ENCODE results near the gene THSD1.

THSD1 gene

GRCh38 chr13:52385870-52386269 lies 20.1 kb downstream of the THSD1 start:
- Histone ChIP-seq H3K18ac (ENCODE audit: low read depth in 1 of 2, low read length in 2 of 2) (no peak overlapping the region), H3K23ac (ENCODE audit: low read length in 2 of 2) (no peak overlapping the region), H4K8ac (ENCODE audit: low read length) (no peak overlapping the region), H4K91ac (ENCODE audit: low read length) (no peak overlapping the region), H3K9ac (ENCODE audit: low read length) (no peak overlapping the region), H3K9me3 (ENCODE audit: control insufficient read depth, low read length) (no peaks in the 10 kb centered on the region), H3K4me1 (ENCODE audit: control insufficient read depth, insufficient read depth, low read depth, low read length) (no peaks in the 10 kb centered on the region), H2BK12ac (ENCODE audit: low read length in 2 of 2) (no peak overlapping the region), H2BK5ac (ENCODE audit: low read depth, low read length, poor library complexity, severe bottlenecking) (no peak overlapping the region), H3K4ac (ENCODE audit: low read depth in 1 of 2, low read length in 2 of 2) (no peak overlapping the region), H2BK120ac (ENCODE audit: low read depth, low read length) (no peak overlapping the region), H2AFZ (ENCODE audit: low read depth, low read length) (no peak overlapping the region), H3K27ac (ENCODE audit: low read length, poor library complexity, severe bottlenecking) (no peak overlapping the region), H2AK5ac (ENCODE audit: low read length, severe bottlenecking) (no peak overlapping the region), H3K79me1 (replicated peaks; ENCODE audit: low read length, poor library complexity, severe bottlenecking) (peaks cover 15% of the 10 kb centered on the region), H2BK15ac (ENCODE audit: low read depth, poor library complexity, severe bottlenecking) (no peak overlapping the region), H3K4me3 (ENCODE audit: insufficient read depth in 1 of 2, low read depth in 1 of 2, low read length in 2 of 2) (no peak overlapping the region), H3K36me3 (ENCODE audit: control insufficient read depth in 1 of 2, insufficient read depth in 2 of 2, low read depth in 1 of 2, low read length in 2 of 2) (peaks cover 0 to 45% of the 10 kb centered on the region in 2 experiments), H3K27me3 (ENCODE audit: control insufficient read depth in 1 of 2, insufficient read depth in 1 of 2, low read length in 2 of 2) (no peaks in the 10 kb centered on the region), H3K4me2 (ENCODE audit: low read length, poor library complexity, severe bottlenecking) (no peak overlapping the region), H3K14ac (ENCODE audit: low read length in 2 of 2) (no peak overlapping the region)
- no peak for DNase-seq
- WGBS = 65% methylated on average over 4 of the region's 4 CpGs

GRCh38 chr13:52383366-52383765 lies 22.6 kb downstream of the THSD1 start:
- H2BK5ac ChIP-seq (ENCODE audit: low read depth, low read length, poor library complexity, severe bottlenecking) = no peak overlapping the region
- peaks cover 2 to 45% of the 10 kb centered on the region in 2 experiments for H3K36me3 ChIP-seq (ENCODE audit: control insufficient read depth in 1 of 2, insufficient read depth in 2 of 2, low read depth in 1 of 2, low read length in 2 of 2)
- H3K4me1 ChIP-seq (ENCODE audit: control insufficient read depth, insufficient read depth, low read depth, low read length) = peaks cover 3% of the 10 kb centered on the region
- H4K8ac ChIP-seq (ENCODE audit: low read length) = no peak overlapping the region
- H3K9me3 ChIP-seq (ENCODE audit: control insufficient read depth, low read length) = no peaks in the 10 kb centered on the region
- H2AK5ac ChIP-seq (ENCODE audit: low read length, severe bottlenecking) = no peak overlapping the region
- H3K27ac ChIP-seq (ENCODE audit: low read length, poor library complexity, severe bottlenecking) = no peak overlapping the region
- 88% methylated on average over 1 of the region's 1 CpG for WGBS
- H3K23ac ChIP-seq (ENCODE audit: low read length in 2 of 2) = no peak overlapping the region
- no peak overlapping the region for H2BK12ac ChIP-seq (ENCODE audit: low read length in 2 of 2)
- no peak overlapping the region for H3K9ac ChIP-seq (ENCODE audit: low read length)
- no peak overlapping the region for H3K4me3 ChIP-seq (ENCODE audit: insufficient read depth in 1 of 2, low read depth in 1 of 2, low read length in 2 of 2)
- no peak overlapping the region for H3K4me2 ChIP-seq (ENCODE audit: low read length, poor library complexity, severe bottlenecking)
- peaks cover 17% of the 10 kb centered on the region for H3K79me1 ChIP-seq (replicated peaks; ENCODE audit: low read length, poor library complexity, severe bottlenecking)
- H3K27me3 ChIP-seq (ENCODE audit: control insufficient read depth in 1 of 2, insufficient read depth in 1 of 2, low read length in 2 of 2) = no peaks in the 10 kb centered on the region
- H3K18ac ChIP-seq (ENCODE audit: low read depth in 1 of 2, low read length in 2 of 2) = no peak overlapping the region
- H3K4ac ChIP-seq (ENCODE audit: low read depth in 1 of 2, low read length in 2 of 2) = no peak overlapping the region
- H2BK15ac ChIP-seq (ENCODE audit: low read depth, poor library complexity, severe bottlenecking) = no peak overlapping the region
- H2AFZ ChIP-seq (ENCODE audit: low read depth, low read length) = no peak overlapping the region
- H3K14ac ChIP-seq (ENCODE audit: low read length in 2 of 2) = no peak overlapping the region
- no peak overlapping the region for H4K91ac ChIP-seq (ENCODE audit: low read length)
- DNase-seq = no peak
- H2BK120ac ChIP-seq (ENCODE audit: low read depth, low read length) = no peak overlapping the region

GRCh38 chr13:52378312-52378711 lies 27.7 kb downstream of the THSD1 start:
- H3K4me3 ChIP-seq (ENCODE audit: insufficient read depth in 1 of 2, low read depth in 1 of 2, low read length in 2 of 2) = no peak overlapping the region
- no peak overlapping the region for H3K9ac ChIP-seq (ENCODE audit: low read length)
- H2BK12ac ChIP-seq (ENCODE audit: low read length in 2 of 2) = no peak overlapping the region
- H2AFZ ChIP-seq (ENCODE audit: low read depth, low read length) = no peak overlapping the region
- H3K23ac ChIP-seq (ENCODE audit: low read length in 2 of 2) = no peak overlapping the region
- peaks cover 3% of the 10 kb centered on the region for H3K4me1 ChIP-seq (ENCODE audit: control insufficient read depth, insufficient read depth, low read depth, low read length)
- H3K79me1 ChIP-seq (replicated peaks; ENCODE audit: low read length, poor library complexity, severe bottlenecking) = peaks cover 21% of the 10 kb centered on the region
- WGBS = 97% methylated on average over 22 of the region's 22 CpGs
- no peaks in the 10 kb centered on the region for H3K9me3 ChIP-seq (ENCODE audit: control insufficient read depth, low read length)
- H3K36me3 ChIP-seq (ENCODE audit: control insufficient read depth in 1 of 2, insufficient read depth in 2 of 2, low read depth in 1 of 2, low read length in 2 of 2) = peaks cover 12 to 32% of the 10 kb centered on the region in 2 experiments
- no peak overlapping the region for H3K4ac ChIP-seq (ENCODE audit: low read depth in 1 of 2, low read length in 2 of 2)
- no peak overlapping the region for H2BK15ac ChIP-seq (ENCODE audit: low read depth, poor library complexity, severe bottlenecking)
- peak overlapping the region in 1 of 2 experiments; percentile 35 for H3K14ac ChIP-seq (ENCODE audit: low read length in 2 of 2)
- H2BK5ac ChIP-seq (ENCODE audit: low read depth, low read length, poor library complexity, severe bottlenecking) = no peak overlapping the region
- H4K8ac ChIP-seq (ENCODE audit: low read length) = no peak overlapping the region
- no peak for DNase-seq
- no peak overlapping the region for H2AK5ac ChIP-seq (ENCODE audit: low read length, severe bottlenecking)
- H3K18ac ChIP-seq (ENCODE audit: low read depth in 1 of 2, low read length in 2 of 2) = no peak overlapping the region
- H4K91ac ChIP-seq (ENCODE audit: low read length) = no peak overlapping the region
- H2BK120ac ChIP-seq (ENCODE audit: low read depth, low read length) = no peak overlapping the region
- H3K27me3 ChIP-seq (ENCODE audit: control insufficient read depth in 1 of 2, insufficient read depth in 1 of 2, low read length in 2 of 2) = no peaks in the 10 kb centered on the region
- H3K4me2 ChIP-seq (ENCODE audit: low read length, poor library complexity, severe bottlenecking) = no peak overlapping the region
- no peak overlapping the region for H3K27ac ChIP-seq (ENCODE audit: low read length, poor library complexity, severe bottlenecking)

GRCh38 chr13:52377898-52378297 lies 28.1 kb downstream of the THSD1 start:
- Histone ChIP-seq H3K18ac (ENCODE audit: low read depth in 1 of 2, low read length in 2 of 2) (no peak overlapping the region), H3K4me2 (ENCODE audit: low read length, poor library complexity, severe bottlenecking) (no peak overlapping the region), H2BK5ac (ENCODE audit: low read depth, low read length, poor library complexity, severe bottlenecking) (no peak overlapping the region), H4K91ac (ENCODE audit: low read length) (no peak overlapping the region), H2AFZ (ENCODE audit: low read depth, low read length) (no peak overlapping the region), H3K27ac (ENCODE audit: low read length, poor library complexity, severe bottlenecking) (no peak overlapping the region), H3K36me3 (ENCODE audit: control insufficient read depth in 1 of 2, insufficient read depth in 2 of 2, low read depth in 1 of 2, low read length in 2 of 2) (peaks cover 12 to 27% of the 10 kb centered on the region in 2 experiments), H3K4ac (ENCODE audit: low read depth in 1 of 2, low read length in 2 of 2) (no peak overlapping the region), H2BK12ac (ENCODE audit: low read length in 2 of 2) (no peak overlapping the region), H2AK5ac (ENCODE audit: low read length, severe bottlenecking) (no peak overlapping the region), H2BK120ac (ENCODE audit: low read depth, low read length) (no peak overlapping the region), H3K9me3 (ENCODE audit: control insufficient read depth, low read length) (no peaks in the 10 kb centered on the region), H3K23ac (ENCODE audit: low read length in 2 of 2) (no peak overlapping the region), H3K27me3 (ENCODE audit: control insufficient read depth in 1 of 2, insufficient read depth in 1 of 2, low read length in 2 of 2) (no peaks in the 10 kb centered on the region), H3K4me3 (ENCODE audit: insufficient read depth in 1 of 2, low read depth in 1 of 2, low read length in 2 of 2) (no peak overlapping the region), H3K4me1 (ENCODE audit: control insufficient read depth, insufficient read depth, low read depth, low read length) (peaks cover 3% of the 10 kb centered on the region), H4K8ac (ENCODE audit: low read length) (no peak overlapping the region), H3K14ac (ENCODE audit: low read length in 2 of 2) (no peak overlapping the region), H3K9ac (ENCODE audit: low read length) (no peak overlapping the region), H3K79me1 (replicated peaks; ENCODE audit: low read length, poor library complexity, severe bottlenecking) (peaks cover 21% of the 10 kb centered on the region), H2BK15ac (ENCODE audit: low read depth, poor library complexity, severe bottlenecking) (no peak overlapping the region)
- WGBS = 96% methylated on average over 21 of the region's 21 CpGs
- DNase-seq = no peak

Data from mesenchymal stem cell (in vitro differentiated cells and primary cell).